ENCODE measurements around the gene ERBB3.

- TF ChIP-seq CTCF (tag by site-specific recombination; IDR thresholded peaks at IDR 0.05): no peak
- TF ChIP-seq ZNF664 (tag by site-specific recombination; IDR thresholded peaks at IDR 0.05): no peak
- no peak for TF ChIP-seq ZFP37 (tag by site-specific recombination; IDR thresholded peaks at IDR 0.05)
- TF ChIP-seq ZNF239 (tag by site-specific recombination; IDR thresholded peaks at IDR 0.05): no peak
- no peak for TF ChIP-seq ZBTB21 (tag by site-specific recombination; IDR thresholded peaks at IDR 0.05)
- TF ChIP-seq ZNF19 (tag by site-specific recombination; IDR thresholded peaks at IDR 0.05; ENCODE audit: low read depth): no peak
- no peak for TF ChIP-seq ZBTB17 (tag by site-specific recombination; IDR thresholded peaks at IDR 0.05)
Measured at GRCh38 chr12:56103066-56103711, 23.2 kb downstream of the ERBB3 start.

Data from HEK293 (cell line).